HG03045 (cell line): ENCODE results near the gene ZBTB17.
A peak's percentile ranks its signal among the peaks of the same experiment; 100 is the strongest.
"Not testable (repeated sequence)": the region's sequence is repeated elsewhere in the genome, so short reads cannot be mapped to it uniquely, and the experiment has no call there.

Experiments used
- ATAC-seq: cut with Tn5 transposase; IDR thresholded peaks from one replicate; pipeline ENCODE4 v1.9.1; 2021; ENCODE audit warnings: mild to moderate bottlenecking, moderate library complexity; ENCODE audit not compliant: unreplicated experiment

The ZBTB17 gene

DNA sequence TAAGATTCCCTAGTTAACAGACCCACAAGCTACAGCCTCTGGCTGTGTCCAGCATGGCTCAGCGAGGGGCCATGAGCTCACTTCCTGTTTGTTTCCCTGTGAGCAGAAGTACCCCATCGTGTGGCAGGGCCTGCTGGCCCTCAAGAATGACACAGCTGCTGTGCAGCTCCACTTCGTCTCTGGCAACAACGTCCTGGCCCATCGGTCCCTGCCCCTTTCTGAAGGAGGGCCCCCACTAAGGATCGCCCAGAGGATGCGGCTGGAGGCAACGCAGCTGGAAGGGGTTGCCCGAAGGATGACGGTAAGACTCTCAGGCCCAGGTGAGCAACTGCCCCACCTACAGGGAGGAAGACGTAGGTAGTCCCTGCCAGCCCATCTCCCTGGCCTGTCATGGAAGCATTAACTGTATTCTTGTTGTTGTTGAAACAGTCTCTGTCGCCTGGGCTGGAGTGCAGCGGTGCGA is 38.2 kb downstream of the ZBTB17 start:
- ATAC-seq: no peak

DNA sequence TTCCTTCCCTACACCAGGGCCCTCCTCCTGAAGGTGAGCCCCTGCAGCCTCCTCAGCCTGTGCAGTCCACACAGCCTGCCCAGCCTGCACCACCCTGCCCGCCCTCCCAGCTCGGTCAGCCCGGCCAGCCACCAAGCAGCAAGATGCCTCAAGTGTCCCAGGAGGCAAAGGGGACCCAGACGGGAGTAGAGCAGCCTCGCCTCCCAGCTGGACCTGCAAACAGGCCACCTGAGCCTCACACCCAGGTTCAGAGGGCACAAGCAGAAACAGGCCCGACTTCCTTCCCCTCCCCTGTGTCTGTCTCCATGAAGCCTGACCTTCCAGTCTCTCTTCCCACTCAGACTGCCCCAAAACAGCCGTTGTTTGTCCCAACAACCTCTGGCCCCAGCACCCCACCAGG is 38.8 kb downstream of the ZBTB17 start:
- no peak for ATAC-seq

DNA sequence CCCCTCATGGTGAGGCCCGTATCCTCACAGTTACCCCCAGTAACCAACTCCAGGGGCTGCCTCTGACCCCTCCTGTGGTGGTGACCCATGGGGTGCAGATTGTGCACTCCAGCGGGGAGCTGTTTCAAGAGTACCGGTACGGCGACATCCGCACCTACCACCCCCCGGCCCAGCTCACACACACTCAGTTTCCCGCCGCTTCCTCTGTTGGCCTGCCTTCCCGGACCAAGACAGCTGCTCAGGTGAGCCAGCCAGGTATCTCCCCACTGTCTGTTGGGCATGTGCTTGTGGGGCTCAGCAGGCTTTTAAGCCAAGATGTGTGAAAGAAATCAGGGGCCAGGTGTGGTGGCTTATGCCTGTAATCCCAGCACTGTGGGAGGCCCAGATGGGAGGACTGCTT is 39.9 kb downstream of the ZBTB17 start:
- no peak for ATAC-seq

DNA sequence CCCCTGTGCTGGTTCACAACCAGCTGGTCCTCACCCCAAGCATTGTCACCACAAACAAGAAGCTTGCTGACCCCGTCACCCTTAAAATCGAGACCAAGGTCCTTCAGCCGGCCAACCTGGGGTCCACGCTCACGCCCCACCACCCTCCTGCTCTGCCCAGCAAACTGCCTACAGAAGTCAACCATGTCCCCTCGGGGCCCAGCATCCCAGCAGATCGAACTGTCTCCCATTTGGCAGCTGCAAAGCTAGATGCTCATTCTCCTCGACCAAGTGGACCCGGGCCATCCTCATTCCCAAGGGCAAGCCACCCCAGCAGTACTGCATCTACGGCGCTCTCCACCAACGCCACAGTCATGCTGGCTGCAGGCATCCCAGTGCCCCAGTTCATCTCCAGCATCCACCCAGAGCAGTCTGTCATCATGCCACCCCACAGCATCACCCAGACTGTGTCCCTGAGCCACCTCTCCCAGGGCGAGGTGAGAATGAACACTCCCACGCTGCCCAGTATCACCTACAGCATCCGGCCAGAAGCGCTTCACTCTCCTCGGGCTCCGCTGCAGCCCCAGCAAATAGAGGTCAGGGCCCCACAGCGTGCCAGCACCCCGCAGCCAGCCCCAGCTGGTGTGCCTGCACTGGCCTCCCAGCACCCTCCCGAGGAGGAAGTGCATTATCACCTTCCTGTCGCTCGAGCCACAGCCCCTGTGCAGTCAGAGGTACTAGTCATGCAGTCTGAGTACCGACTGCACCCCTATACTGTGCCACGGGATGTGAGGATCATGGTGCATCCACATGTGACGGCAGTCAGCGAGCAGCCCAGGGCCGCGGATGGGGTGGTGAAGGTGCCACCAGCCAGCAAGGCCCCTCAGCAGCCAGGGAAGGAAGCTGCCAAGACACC is 40.6 kb downstream of the ZBTB17 start:
- ATAC-seq: no peak

DNA sequence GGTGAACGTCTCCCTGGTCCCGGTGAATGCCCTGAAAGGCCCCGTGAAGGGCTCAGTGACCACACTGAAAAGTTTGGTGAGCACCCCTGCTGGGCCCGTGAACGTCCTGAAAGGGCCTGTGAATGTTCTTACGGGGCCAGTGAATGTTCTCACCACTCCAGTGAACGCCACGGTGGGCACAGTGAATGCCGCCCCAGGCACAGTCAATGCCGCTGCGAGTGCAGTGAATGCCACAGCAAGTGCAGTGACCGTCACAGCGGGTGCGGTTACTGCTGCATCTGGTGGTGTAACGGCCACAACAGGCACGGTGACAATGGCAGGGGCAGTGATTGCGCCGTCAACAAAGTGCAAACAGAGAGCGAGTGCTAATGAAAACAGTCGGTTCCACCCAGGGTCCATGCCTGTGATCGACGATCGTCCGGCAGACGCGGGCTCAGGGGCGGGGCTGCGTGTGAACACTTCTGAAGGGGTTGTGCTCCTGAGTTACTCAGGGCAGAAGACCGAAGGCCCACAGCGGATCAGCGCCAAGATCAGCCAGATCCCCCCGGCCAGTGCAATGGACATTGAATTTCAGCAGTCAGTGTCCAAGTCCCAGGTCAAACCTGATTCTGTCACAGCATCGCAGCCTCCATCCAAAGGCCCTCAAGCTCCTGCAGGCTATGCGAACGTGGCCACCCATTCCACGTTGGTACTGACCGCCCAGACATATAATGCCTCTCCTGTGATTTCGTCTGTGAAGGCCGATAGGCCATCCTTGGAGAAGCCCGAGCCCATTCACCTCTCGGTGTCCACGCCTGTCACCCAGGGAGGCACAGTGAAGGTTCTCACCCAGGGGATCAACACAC is 41.5 kb downstream of the ZBTB17 start:
- no peak for ATAC-seq

DNA sequence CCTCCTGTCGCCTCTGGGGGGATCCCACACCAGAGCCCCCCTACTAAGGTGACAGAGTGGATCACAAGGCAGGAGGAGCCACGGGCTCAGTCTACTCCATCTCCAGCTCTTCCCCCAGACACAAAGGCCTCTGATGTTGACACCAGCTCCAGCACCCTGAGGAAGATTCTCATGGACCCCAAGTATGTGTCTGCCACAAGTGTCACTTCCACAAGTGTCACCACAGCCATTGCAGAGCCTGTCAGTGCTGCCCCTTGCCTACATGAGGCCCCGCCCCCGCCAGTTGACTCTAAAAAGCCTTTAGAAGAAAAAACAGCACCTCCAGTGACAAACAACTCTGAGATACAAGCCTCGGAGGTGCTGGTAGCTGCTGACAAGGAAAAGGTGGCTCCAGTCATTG is 42.2 kb downstream of the ZBTB17 start:
- ATAC-seq: no peak

DNA sequence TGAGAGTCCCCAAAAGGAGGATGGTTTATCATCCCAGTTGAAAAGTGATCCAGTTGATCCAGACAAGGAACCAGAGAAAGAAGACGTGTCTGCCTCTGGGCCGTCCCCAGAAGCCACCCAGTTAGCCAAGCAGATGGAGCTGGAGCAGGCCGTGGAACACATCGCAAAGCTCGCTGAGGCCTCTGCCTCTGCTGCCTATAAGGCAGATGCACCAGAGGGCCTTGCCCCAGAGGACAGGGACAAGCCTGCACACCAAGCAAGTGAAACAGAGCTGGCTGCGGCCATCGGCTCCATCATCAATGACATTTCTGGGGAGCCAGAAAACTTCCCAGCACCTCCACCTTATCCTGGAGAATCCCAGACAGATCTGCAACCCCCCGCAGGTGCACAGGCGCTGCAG is 43.3 kb downstream of the ZBTB17 start:
- ATAC-seq: no peak

DNA sequence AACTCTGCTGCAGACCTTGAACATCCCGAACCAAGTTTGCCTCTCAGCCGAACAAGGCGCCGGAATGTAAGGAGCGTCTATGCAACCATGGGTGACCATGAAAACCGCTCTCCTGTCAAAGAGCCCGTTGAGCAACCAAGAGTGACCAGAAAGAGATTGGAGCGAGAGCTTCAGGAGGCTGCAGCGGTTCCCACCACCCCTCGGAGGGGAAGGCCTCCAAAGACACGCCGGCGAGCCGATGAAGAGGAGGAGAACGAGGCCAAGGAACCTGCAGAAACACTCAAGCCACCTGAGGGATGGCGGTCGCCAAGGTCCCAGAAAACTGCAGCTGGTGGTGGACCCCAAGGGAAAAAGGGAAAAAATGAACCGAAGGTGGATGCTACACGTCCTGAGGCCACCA is 44.0 kb downstream of the ZBTB17 start:
- ATAC-seq: no peak

DNA sequence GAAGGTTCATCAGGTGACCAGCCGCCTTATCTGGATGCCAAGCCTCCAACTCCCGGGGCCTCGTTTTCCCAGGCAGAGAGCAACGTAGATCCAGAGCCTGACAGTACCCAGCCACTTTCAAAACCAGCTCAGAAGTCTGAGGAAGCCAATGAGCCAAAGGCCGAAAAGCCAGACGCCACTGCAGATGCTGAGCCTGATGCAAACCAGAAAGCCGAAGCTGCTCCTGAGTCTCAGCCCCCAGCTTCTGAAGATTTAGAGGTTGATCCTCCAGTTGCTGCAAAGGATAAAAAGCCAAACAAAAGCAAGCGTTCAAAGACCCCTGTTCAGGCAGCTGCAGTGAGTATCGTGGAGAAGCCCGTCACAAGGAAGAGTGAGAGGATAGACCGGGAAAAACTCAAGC is 44.5 kb downstream of the ZBTB17 start:
- ATAC-seq: no peak

DNA sequence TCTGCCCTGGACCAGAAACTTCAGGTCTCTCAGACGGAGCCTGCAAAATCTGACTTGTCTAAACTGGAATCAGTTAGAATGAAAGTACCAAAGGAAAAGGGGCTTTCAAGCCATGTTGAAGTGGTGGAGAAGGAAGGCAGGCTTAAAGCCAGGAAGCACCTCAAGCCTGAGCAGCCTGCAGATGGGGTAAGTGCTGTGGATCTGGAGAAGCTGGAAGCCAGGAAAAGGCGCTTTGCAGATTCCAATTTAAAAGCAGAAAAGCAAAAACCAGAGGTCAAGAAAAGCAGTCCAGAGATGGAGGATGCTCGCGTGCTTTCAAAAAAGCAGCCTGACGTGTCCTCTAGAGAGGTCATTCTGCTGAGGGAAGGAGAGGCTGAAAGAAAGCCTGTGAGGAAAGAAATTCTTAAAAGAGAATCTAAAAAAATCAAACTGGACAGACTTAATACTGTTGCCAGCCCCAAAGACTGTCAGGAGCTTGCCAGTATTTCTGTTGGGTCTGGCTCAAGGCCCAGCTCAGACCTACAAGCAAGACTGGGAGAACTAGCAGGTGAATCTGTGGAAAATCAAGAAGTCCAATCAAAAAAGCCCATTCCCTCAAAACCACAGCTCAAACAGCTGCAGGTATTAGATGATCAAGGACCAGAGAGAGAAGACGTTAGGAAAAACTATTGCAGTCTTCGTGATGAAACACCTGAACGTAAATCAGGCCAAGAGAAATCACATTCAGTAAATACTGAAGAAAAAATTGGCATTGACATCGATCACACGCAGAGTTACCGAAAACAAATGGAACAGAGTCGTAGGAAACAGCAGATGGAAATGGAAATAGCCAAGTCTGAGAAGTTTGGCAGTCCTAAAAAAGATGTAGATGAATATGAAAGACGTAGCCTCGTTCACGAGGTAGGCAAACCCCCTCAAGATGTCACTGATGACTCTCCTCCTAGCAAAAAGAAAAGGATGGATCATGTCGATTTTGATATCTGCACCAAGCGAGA is 46.6 kb downstream of the ZBTB17 start:
- no peak for ATAC-seq

DNA sequence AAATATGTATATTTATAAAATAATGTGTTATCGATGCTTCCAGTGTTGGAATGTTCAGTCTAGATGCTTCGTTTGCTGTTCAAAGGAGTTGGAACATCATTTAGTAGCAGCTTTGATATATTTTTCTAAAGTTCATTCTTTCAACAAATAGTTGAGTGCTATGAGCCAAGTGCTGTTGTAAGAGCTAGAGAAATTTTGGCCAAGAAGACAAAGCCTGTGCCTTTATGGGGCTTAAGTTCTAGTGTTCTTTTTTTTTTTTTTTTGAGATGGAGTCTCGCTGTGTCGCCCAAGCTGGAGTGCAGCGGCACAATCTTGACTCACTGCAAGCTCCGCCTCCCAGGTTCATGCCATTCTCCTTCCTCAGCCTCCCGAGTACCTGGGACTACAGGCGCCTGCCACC is 49.5 kb downstream of the ZBTB17 start:
- not testable (repeated sequence) for ATAC-seq

DNA sequence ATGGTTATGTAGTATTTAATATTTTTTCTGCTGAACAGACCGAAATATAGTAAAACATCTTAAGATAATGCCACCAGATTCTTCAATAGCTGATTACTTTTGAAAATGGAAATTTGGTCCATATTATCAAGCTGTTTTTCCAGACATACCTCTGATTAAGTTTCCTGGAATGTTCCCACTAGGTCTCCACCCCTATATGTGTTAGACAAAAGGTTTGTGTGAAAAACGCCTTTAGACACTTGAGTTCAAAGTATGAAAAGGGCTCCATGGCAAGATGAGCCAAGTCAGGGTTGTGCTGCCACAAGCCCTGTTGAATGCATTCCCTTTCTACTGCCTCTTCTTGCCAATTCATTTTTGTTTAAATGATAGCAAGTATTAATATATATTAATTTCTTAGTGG is 52.7 kb downstream of the ZBTB17 start:
- no peak for ATAC-seq

DNA sequence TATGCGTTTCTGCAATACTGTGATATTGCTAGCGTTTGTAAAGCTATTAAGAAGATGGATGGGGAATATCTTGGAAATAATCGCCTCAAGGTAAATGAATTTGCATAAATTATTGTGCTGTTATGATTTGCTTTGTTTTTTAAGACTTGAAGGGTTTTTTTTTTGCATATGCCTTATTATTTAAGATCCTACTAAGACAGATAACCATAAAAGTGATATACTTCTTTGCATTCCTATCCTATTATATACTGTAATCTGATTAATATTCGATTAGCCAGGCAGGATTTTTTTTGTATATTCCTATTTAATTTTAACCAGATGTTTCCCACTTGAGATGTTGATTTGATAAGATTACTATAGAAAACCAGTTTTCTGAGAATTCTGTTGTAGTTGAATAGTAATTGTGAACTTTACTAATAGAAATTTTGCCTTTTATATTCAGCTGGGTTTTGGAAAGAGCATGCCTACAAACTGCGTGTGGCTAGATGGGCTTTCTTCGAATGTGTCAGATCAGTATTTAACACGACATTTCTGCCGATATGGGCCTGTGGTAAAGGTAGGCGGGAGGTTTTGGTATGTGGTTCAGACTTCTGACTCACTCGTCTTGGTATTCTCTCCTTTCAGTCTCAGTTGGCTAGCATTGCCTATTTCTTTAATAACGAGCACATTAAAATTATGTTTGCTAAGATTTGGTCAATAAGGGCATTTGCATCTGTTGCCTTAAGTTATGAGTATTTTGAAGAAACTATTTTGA is 56.8 kb downstream of the ZBTB17 start:
- ATAC-seq: peak; percentile 66

DNA sequence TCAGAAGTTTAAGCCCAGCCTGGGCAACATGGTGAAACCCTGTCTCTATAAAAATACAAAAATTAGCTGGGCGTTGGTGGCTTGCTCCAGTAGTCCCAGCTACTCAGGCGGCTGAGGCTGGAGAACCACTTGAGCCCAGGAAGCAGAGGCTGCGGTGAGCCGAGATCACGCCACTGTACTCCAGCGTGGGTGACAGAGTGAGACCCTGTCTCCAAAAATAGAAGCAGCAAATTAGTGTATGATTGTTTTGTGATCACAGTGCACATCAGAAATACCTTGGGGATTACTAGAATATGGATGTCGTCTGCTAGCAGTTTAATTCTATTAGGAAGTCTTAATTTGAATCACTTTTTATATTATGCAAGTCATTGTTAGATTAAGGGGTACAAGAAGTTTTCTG is 59.0 kb downstream of the ZBTB17 start:
- no peak for ATAC-seq

DNA sequence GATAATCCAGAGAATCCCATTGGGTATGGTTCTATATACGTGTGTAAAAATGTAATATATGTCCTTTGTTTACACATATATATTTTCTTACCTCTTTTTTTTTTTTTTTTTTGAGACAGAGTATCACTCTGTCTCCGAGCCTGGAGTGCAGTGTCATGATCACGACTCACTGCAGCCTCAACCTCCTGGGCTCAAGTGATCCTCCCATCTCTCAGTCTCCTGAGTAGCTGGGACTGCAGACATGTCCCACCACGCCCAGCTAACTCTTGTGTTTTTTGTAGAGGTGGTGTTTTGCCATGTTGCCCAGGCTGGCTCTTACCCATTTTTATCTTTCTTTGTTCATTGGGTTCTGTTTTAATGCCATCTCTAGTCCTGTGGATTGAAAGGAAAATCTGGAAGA is 59.5 kb downstream of the ZBTB17 start:
- ATAC-seq: no peak

DNA sequence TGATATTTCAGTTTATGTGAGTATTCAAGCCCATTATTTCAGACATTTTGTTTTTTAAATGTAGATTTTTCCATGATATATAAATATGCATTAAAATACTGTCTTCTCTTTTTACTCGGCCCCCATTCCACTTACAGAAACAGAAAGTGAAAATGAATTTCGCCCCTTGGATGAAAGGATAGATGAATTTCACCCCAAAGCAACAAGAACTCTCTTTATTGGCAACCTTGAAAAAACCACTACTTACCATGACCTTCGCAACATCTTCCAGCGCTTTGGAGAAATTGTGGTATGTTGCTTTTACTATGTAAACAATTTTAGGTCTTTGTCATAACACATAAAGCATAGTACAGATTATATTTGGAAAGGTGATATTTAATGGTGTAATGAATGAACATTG is 59.9 kb downstream of the ZBTB17 start:
- no peak for ATAC-seq

DNA sequence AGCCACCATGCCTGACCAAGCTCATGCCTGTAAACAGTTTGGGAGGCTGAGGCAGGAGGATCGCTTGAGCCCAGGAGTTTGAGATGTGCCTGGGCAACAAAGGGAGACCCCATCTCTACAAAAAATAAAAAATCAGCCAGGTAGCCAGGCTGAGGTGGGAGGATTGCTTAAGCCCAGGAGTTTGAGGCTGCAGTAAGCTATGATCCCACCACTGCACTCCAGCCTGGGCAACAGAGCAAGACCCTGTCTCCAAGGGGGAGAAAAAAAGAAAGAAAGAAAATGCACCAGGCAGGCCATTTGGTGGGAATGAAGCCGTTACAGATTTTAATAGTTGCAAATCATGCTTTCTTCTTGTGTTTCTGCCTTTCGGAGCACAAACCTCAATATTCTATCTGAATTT is 62.3 kb downstream of the ZBTB17 start:
- ATAC-seq: not testable (repeated sequence)

DNA sequence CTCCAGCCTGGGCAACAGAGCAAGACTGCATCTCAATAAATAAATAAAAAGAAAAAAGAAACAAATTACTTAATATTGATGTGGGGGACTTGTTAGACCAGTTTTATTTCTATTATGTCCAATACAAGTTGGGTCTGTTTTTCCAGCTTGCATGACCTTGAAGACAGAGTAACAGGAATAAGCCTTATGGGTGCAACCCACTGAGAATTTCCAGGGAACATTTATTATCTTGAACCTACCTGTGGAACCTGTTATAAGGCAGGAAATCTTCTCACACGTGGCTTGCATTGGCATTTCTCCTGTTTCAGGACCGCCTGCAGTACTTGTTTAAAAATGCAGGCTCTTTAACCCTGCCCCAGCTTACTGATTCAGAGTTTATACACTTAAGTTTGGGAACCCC is 64.0 kb downstream of the ZBTB17 start:
- no peak for ATAC-seq

DNA sequence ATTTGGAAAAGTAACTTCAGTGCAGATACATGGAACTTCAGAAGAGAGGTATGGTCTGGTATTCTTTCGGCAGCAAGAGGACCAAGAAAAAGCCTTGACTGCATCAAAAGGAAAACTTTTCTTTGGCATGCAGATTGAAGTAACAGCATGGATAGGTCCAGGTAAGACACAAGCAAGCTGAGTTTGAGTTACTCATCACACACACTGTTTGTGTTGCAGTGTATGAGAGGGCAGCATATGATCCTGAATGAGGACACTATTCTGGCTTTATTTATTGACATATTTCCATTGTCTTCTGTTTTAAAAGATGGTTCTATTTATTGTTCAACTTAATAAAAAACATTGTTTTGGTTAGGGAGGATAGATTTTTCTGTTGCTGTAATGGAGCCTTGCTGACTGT is 64.8 kb downstream of the ZBTB17 start:
- no peak for ATAC-seq

DNA sequence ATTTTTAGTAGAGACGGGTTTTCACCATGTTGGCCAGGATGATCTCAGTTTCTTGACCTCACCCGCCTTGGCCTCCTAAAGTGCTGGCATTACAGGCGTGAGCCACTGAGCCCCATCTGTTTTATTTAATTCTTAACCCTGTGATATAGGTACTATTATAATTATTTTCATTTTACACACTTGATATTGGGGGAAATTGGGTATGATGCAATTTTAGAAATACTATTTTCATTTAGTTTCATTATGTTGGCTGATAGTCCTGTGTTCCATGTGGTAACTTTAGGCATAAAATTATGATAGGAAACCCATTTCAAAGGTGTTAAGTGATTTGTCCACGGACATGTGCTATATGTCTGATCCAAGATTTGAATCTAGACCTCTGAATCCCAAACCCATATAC is 67.3 kb downstream of the ZBTB17 start:
- no peak for ATAC-seq
